SK-N-SH treated with all-trans-retinoic acid at 6 μM for 48 hours (cell line): ENCODE data around the gene ANKRD33B.

Source experiments
- ARNTL ChIP-seq: fragments of 450-650 bp; formaldehyde crosslinking; IDR thresholded peaks from 2 replicates; pipeline ENCODE4 v1.5.0; 2020; ENCODE audit warnings: low read depth, mild to moderate bottlenecking, moderate library complexity, borderline replicate concordance
- ESRRG ChIP-seq: fragments of 250-450 bp; sonication (Bioruptor Pico); IDR thresholded peaks from 2 replicates; pipeline ENCODE4 v1.6.1; 2021; ENCODE audit warnings: mild to moderate bottlenecking
- OSR1 ChIP-seq: fragments of 250-450 bp; sonication (Bioruptor Pico); IDR thresholded peaks from 2 replicates; pipeline ENCODE4 v1.8.0; 2022; ENCODE audit warnings: moderate library complexity, mild to moderate bottlenecking, inconsistent platforms
- RARB ChIP-seq: fragments of 250-450 bp; sonication (Bioruptor Pico); IDR thresholded peaks from 2 replicates; pipeline ENCODE4 v1.8.0; 2021; ENCODE audit warnings: mild to moderate bottlenecking, moderate library complexity
- TCF4 ChIP-seq: fragments of 250-450 bp; sonication (Bioruptor Pico); IDR thresholded peaks from 2 replicates; pipeline ENCODE4 v1.8.0; 2021; ENCODE audit warnings: mild to moderate bottlenecking, moderate library complexity, borderline replicate concordance
- TOX ChIP-seq: fragments of 250-450 bp; sonication (Bioruptor Pico); IDR thresholded peaks from 2 replicates; pipeline ENCODE4 v1.8.0; 2021; ENCODE audit warnings: mild to moderate bottlenecking, moderate library complexity, borderline replicate concordance
- ZC3H10 ChIP-seq: fragments of 250-450 bp; sonication (Bioruptor Pico); IDR thresholded peaks from 2 replicates; pipeline ENCODE4 v1.5.1; 2021; ENCODE audit warnings: mild to moderate bottlenecking, moderate library complexity
- ZFP3 ChIP-seq: fragments of 250-450 bp; sonication (Bioruptor Pico); IDR thresholded peaks from 2 replicates; pipeline ENCODE4 v1.5.0; 2020; ENCODE audit warnings: mild to moderate bottlenecking, moderate library complexity
- ZNF8 ChIP-seq: fragments of 450-650 bp; formaldehyde crosslinking; IDR thresholded peaks from 2 replicates; pipeline ENCODE4 v1.5.0; 2020; ENCODE audit warnings: mild to moderate bottlenecking, moderate library complexity
- TF ChIP-seq, protein P1 (sequence below): fragments of 250-450 bp; sonication (Bioruptor Pico); IDR thresholded peaks from 2 replicates; pipeline ENCODE4 v1.8.0; 2021; ENCODE audit warnings: low read depth, mild to moderate bottlenecking, moderate library complexity, borderline replicate concordance
- TF ChIP-seq, protein P2 (sequence below): fragments of 250-450 bp; sonication (Bioruptor Pico); IDR thresholded peaks from 2 replicates; pipeline ENCODE4 v1.8.0; 2020; ENCODE audit warnings: mild to moderate bottlenecking, moderate library complexity, borderline replicate concordance
- TF ChIP-seq, protein P3 (sequence below): fragments of 250-450 bp; sonication (Bioruptor Pico); IDR thresholded peaks from 2 replicates; pipeline ENCODE4 v1.5.1; 2020; ENCODE audit warnings: low read depth, mild to moderate bottlenecking, moderate library complexity

DNA sequence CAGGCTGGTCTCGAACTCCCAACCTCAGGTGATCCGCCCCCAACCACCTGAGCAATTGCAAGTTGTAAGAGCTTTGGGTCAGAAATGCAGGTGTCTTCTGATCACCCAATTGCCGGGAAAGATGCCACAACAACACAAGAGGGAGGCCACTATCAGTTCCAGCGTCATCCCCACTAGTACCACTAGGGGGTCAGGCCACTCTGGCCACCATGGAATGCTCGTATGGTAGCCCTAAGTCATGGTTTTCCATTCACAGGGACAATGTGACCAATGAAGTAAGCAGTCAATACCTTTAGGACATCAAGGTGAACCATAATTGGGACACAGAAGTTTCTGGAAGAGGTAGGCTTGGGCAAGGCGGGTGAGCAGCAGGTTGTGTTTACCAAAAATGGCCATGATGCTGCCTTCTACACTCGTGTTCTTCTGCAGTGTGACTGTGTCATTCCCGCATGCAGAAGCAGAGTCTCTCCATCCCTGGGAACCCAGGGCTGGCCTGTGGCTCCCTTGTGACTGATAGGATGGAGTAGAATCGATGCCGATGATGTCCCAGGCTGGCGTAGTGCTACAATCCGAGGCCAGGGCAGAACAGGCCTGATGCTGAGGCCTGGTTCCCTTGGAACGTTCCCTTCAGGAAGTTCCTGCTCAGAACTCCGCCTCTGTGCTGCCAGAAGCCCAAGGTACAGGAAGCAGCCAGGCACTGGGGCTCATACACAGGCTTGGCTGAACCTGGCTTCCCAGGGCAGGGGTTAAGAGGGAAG is 42.2 kb upstream of the ANKRD33B start:
- TF ChIP-seq ZFP3: no peak
- TF ChIP-seq TOX (CRISPR knock-in tag): no peak
- TF ChIP-seq, protein P1, sequence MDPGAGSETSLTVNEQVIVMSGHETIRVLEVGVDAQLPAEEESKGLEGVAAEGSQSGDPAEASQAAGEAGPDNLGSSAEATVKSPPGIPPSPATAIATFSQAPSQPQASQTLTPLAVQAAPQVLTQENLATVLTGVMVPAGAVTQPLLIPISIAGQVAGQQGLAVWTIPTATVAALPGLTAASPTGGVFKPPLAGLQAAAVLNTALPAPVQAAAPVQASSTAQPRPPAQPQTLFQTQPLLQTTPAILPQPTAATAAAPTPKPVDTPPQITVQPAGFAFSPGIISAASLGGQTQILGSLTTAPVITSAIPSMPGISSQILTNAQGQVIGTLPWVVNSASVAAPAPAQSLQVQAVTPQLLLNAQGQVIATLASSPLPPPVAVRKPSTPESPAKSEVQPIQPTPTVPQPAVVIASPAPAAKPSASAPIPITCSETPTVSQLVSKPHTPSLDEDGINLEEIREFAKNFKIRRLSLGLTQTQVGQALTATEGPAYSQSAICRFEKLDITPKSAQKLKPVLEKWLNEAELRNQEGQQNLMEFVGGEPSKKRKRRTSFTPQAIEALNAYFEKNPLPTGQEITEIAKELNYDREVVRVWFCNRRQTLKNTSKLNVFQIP (CRISPR knock-in tag): no peak
- TF ChIP-seq RARB: no peak
- no peak for TF ChIP-seq OSR1 (CRISPR knock-in tag)
- no peak for TF ChIP-seq TCF4 (CRISPR knock-in tag)
- TF ChIP-seq, protein P2, sequence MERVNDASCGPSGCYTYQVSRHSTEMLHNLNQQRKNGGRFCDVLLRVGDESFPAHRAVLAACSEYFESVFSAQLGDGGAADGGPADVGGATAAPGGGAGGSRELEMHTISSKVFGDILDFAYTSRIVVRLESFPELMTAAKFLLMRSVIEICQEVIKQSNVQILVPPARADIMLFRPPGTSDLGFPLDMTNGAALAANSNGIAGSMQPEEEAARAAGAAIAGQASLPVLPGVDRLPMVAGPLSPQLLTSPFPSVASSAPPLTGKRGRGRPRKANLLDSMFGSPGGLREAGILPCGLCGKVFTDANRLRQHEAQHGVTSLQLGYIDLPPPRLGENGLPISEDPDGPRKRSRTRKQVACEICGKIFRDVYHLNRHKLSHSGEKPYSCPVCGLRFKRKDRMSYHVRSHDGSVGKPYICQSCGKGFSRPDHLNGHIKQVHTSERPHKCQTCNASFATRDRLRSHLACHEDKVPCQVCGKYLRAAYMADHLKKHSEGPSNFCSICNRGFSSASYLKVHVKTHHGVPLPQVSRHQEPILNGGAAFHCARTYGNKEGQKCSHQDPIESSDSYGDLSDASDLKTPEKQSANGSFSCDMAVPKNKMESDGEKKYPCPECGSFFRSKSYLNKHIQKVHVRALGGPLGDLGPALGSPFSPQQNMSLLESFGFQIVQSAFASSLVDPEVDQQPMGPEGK (CRISPR knock-in tag): no peak
- TF ChIP-seq, protein P3, sequence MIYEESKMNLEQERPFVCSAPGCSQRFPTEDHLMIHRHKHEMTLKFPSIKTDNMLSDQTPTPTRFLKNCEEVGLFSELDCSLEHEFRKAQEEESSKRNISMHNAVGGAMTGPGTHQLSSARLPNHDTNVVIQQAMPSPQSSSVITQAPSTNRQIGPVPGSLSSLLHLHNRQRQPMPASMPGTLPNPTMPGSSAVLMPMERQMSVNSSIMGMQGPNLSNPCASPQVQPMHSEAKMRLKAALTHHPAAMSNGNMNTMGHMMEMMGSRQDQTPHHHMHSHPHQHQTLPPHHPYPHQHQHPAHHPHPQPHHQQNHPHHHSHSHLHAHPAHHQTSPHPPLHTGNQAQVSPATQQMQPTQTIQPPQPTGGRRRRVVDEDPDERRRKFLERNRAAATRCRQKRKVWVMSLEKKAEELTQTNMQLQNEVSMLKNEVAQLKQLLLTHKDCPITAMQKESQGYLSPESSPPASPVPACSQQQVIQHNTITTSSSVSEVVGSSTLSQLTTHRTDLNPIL: no peak
- TF ChIP-seq ZNF8: no peak
- no peak for TF ChIP-seq ARNTL
- TF ChIP-seq ESRRG: no peak
- no peak for TF ChIP-seq ZC3H10 (CRISPR knock-in tag)
